IMR-90 (cell line): ENCODE results near the gene FAM118A. TPM values are rescaled to one million over a fixed set of nuclear protein-coding genes. Genes with fewer than 3 reads are reported as not detected.

Source experiments
- ATAC-seq: fragments of 200-7000 bp; cut with Tn5 transposase; 2 replicates; pipeline ENCODE4 v1.9.1; 2020; ENCODE audit warnings: low read depth, mild to moderate bottlenecking, moderate library complexity
- BruUV-seq: library from RNA; stranded (reverse); fragments of 400-500 nt; replicated peaks from 2 replicates; lab custom pipeline; 2021; lab: Mats Ljungman, UMichigan
- CTCF ChIA-PET: fragments of 300-600 bp; formaldehyde crosslinking; extraction: SDS; loops from one replicate; lab custom pipeline; 2021; ENCODE audit warnings: antibody characterized with exemption; lab: Yijun Ruan, JAX
- POLR2A ChIA-PET: fragments of 300-600 bp; sonication (Branson Sonifier 250); formaldehyde crosslinking; loops from one replicate; lab custom pipeline; 2022; ENCODE audit warnings: antibody characterized with exemption; ENCODE audit not compliant: unreplicated experiment; lab: Charles Lee
- DNase-seq: peaks from one replicate; pipeline ENCODE4 v3.0.0; 2013
- H2AFZ ChIP-seq: replicated peaks from 2 replicates; pipeline ENCODE3; 2013; ENCODE audit warnings: low read length, mild to moderate bottlenecking; ENCODE audit not compliant: poor library complexity
- H2AK5ac ChIP-seq: 2 replicates; pipeline ENCODE4 v1.6.1; 2013; ENCODE audit warnings: low read depth, low read length, inconsistent platforms
- H2AK9ac ChIP-seq: replicated peaks from 2 replicates; pipeline ENCODE3; 2013; ENCODE audit warnings: mild to moderate bottlenecking, low read depth, low read length, moderate library complexity; ENCODE audit not compliant: poor library complexity
- H2BK120ac ChIP-seq: 2 replicates; pipeline ENCODE4 v1.6.1; 2013; ENCODE audit warnings: low read depth, low read length, inconsistent platforms
- H2BK15ac ChIP-seq: 3 replicates; pipeline ENCODE4 v1.6.1; 2013; ENCODE audit warnings: low read depth, low read length, inconsistent platforms
- H2BK20ac ChIP-seq: 2 replicates; pipeline ENCODE4 v1.6.1; 2013; ENCODE audit warnings: low read depth, mild to moderate bottlenecking, inconsistent platforms, low read length, moderate library complexity
- H2BK5ac ChIP-seq: 2 replicates; pipeline ENCODE4 v1.6.1; 2013; ENCODE audit warnings: mild to moderate bottlenecking, low read depth, low read length, inconsistent platforms; ENCODE audit not compliant: poor library complexity, severe bottlenecking
- H3K14ac ChIP-seq: replicated peaks from 2 replicates; pipeline ENCODE4 v1.6.1; 2013; ENCODE audit warnings: low read depth, low read length, inconsistent platforms
- H3K18ac ChIP-seq: 2 replicates; pipeline ENCODE4 v1.6.1; 2013; ENCODE audit warnings: low read depth, low read length, control low read depth
- H3K23ac ChIP-seq: 2 replicates; pipeline ENCODE4 v1.6.1; 2013; ENCODE audit warnings: low read depth, low read length, inconsistent platforms
- H3K27ac ChIP-seq: 2 replicates; pipeline ENCODE4 v1.5.1; 2013; ENCODE audit warnings: mild to moderate bottlenecking, control low read depth, low read length; ENCODE audit not compliant: insufficient read depth
- H3K27me3 ChIP-seq: 2 replicates; pipeline ENCODE4 v1.6.1; 2013; ENCODE audit warnings: low read length; ENCODE audit not compliant: control insufficient read depth, insufficient read depth
- H3K36me3 ChIP-seq: 2 replicates; pipeline ENCODE4 v1.6.1; 2013; ENCODE audit warnings: low read length, mixed read lengths; ENCODE audit not compliant: control insufficient read depth, insufficient read depth
- H3K4ac ChIP-seq: 2 replicates; pipeline ENCODE4 v1.6.1; 2013; ENCODE audit warnings: low read depth, low read length, inconsistent platforms
- H3K4me1 ChIP-seq: 2 replicates; pipeline ENCODE4 v1.6.1; 2013; ENCODE audit warnings: low read length, mixed read lengths; ENCODE audit not compliant: control insufficient read depth, insufficient read depth
- H3K4me2 ChIP-seq: 2 replicates; pipeline ENCODE4 v1.6.1; 2013; ENCODE audit warnings: low read depth, mild to moderate bottlenecking, control low read depth, low read length, moderate library complexity
- H3K4me3 ChIP-seq: 2 replicates; pipeline ENCODE4 v1.5.1; 2013; ENCODE audit warnings: low read depth, mild to moderate bottlenecking, control low read depth, low read length, moderate library complexity; ENCODE audit not compliant: insufficient read depth
- H3K56ac ChIP-seq: 2 replicates; pipeline ENCODE4 v1.6.1; 2013; ENCODE audit warnings: low read length, inconsistent platforms; ENCODE audit not compliant: insufficient read depth; ENCODE audit errors: extremely low read depth
- H3K79me1 ChIP-seq, 2 experiments: 2 replicates each; pipeline ENCODE4 v1.6.1; 2013; ENCODE audit warnings: low read length in 2 of 2, inconsistent platforms in 1 of 2, low read depth in 1 of 2
- H3K9ac ChIP-seq: 2 replicates; pipeline ENCODE4 v1.6.1; 2013; ENCODE audit warnings: low read depth, low read length, control low read depth
- H3K9me1 ChIP-seq: 2 replicates; pipeline ENCODE4 v1.6.1; 2013; ENCODE audit warnings: low read length, inconsistent platforms; ENCODE audit not compliant: insufficient read depth
- H3K9me3 ChIP-seq: 2 replicates; pipeline ENCODE4 v1.6.1; 2013; ENCODE audit warnings: low read length; ENCODE audit not compliant: control insufficient read depth, insufficient read depth
- H4K20me1 ChIP-seq: 2 replicates; pipeline ENCODE4 v1.6.1; 2013; ENCODE audit warnings: low read length, inconsistent platforms; ENCODE audit not compliant: insufficient read depth
- H4K5ac ChIP-seq: 2 replicates; pipeline ENCODE4 v1.6.1; 2013; ENCODE audit warnings: mild to moderate bottlenecking, low read depth, low read length, control low read depth
- H4K8ac ChIP-seq, 2 experiments: 2 replicates each; pipeline ENCODE4 v1.6.1; 2013; ENCODE audit warnings: low read depth in 2 of 2, low read length in 2 of 2, control low read depth in 1 of 2, inconsistent platforms in 1 of 2
- H4K91ac ChIP-seq: 2 replicates; pipeline ENCODE4 v1.6.1; 2013; ENCODE audit warnings: low read depth, low read length, inconsistent platforms; ENCODE audit not compliant: insufficient read depth
- BHLHE40 ChIP-seq: fragments of 150-350 bp; IDR thresholded peaks from 2 replicates; pipeline ENCODE4 v1.6.1; 2016; ENCODE audit warnings: mild to moderate bottlenecking, low read depth, low read length
- CTCF ChIP-seq: conservative IDR thresholded peaks from 2 replicates; pipeline ENCODE4 v1.5.1; 2012; ENCODE audit warnings: mild to moderate bottlenecking, low read depth, low read length, improper control_type of control experiment
- FOS ChIP-seq: fragments of 150-350 bp; IDR thresholded peaks from 2 replicates; pipeline ENCODE4 v1.6.1; 2016; ENCODE audit warnings: low read depth, low read length
- MAFK ChIP-seq: IDR thresholded peaks from 2 replicates; pipeline ENCODE4 v1.6.1; 2012; ENCODE audit warnings: low read depth, low read length, improper control_type of control experiment
- MAZ ChIP-seq: IDR thresholded peaks from 2 replicates; pipeline ENCODE4 v1.6.1; 2012; ENCODE audit warnings: low read depth, mild to moderate bottlenecking, low read length, improper control_type of control experiment, moderate library complexity, borderline replicate concordance
- MXI1 ChIP-seq: IDR thresholded peaks from 2 replicates; pipeline ENCODE4 v1.6.1; 2012; ENCODE audit warnings: low read depth, mild to moderate bottlenecking, low read length, moderate library complexity, borderline replicate concordance
- NFE2L2 ChIP-seq: fragments of 150-350 bp; IDR thresholded peaks from 2 replicates; pipeline ENCODE4 v1.6.1; 2016; ENCODE audit warnings: low read depth, mild to moderate bottlenecking, low read length
- POLR2A ChIP-seq: IDR thresholded peaks from 2 replicates; pipeline ENCODE4 v1.6.1; 2012; ENCODE audit warnings: mild to moderate bottlenecking, low read depth, low read length
- RFX5 ChIP-seq: IDR thresholded peaks from 2 replicates; pipeline ENCODE4 v1.8.0; 2012; ENCODE audit warnings: low read depth, mild to moderate bottlenecking, low read length, moderate library complexity
- SMC3 ChIP-seq: fragments of 150-350 bp; IDR thresholded peaks from 2 replicates; pipeline ENCODE4 v1.6.1; 2016; ENCODE audit warnings: low read depth, mild to moderate bottlenecking, antibody characterized with exemption, low read length, moderate library complexity
- USF2 ChIP-seq: fragments of 150-350 bp; IDR thresholded peaks from 2 replicates; pipeline ENCODE4 v1.6.1; 2017; ENCODE audit warnings: mild to moderate bottlenecking, antibody characterized with exemption, low read length, low read depth
- WGBS, 2 experiments: methylation state at CpG; one replicate each; pipeline versions ENCODE4 v1.1.5 to v1.1.7; 2013; ENCODE audit warnings: missing lambda C conversion rate in 2 of 2; ENCODE audit not compliant: insufficient read length in 1 of 2; ENCODE audit errors: extremely low coverage in 2 of 2; 5-methylcytosine and 5-hydroxymethylcytosine counted together
- dilution Hi-C: fragments of 300-500 bp; cut with HindIII; formaldehyde crosslinking; loops from one replicate; pipeline ENCODE4 v1.14.3; 2018; ENCODE audit warnings: low sequenced_read_pairs; ENCODE audit not compliant: unreplicated experiment
- in situ Hi-C: fragments of 300-500 bp; cut with MboI; formaldehyde crosslinking; loops from 3 replicates; pipeline ENCODE4 v1.14.3; 2019; ENCODE audit warnings: low sequenced_read_pairs, inconsistent platforms, mixed read lengths
- intact Hi-C: fragments of 100-400 bp; cut with micrococcal nuclease; formaldehyde crosslinking; loops from 2 replicates; pipeline ENCODE4 v1.10.0; 2022
- polyA plus RNA-seq, 3 experiments: library from polyadenylated mRNA; depleted of rRNA; stranded (reverse); fragments of >200 nt; gene quantifications; 2 replicates each; pipeline ENCODE4 v1.2.3, GENCODE V29; 2012; ENCODE audit warnings: low replicate concordance in 1 of 3
- total RNA-seq: library from RNA; depleted of rRNA; stranded (reverse); fragments of >200 nt; gene quantifications from 2 replicates; pipeline ENCODE4 v1.2.3, GENCODE V29; 2012
- TF ChIP-seq, protein P1 (sequence below): fragments of 150-350 bp; IDR thresholded peaks from 2 replicates; pipeline ENCODE4 v1.6.1; 2016; ENCODE audit warnings: low read depth, mild to moderate bottlenecking, low read length, moderate library complexity, borderline replicate concordance

The FAM118A gene
- total and polyA plus RNA-seq, 2 of the 4 experiments (the other 2 are of a cell fraction) = 20.6 to 95.6 TPM

DNA sequence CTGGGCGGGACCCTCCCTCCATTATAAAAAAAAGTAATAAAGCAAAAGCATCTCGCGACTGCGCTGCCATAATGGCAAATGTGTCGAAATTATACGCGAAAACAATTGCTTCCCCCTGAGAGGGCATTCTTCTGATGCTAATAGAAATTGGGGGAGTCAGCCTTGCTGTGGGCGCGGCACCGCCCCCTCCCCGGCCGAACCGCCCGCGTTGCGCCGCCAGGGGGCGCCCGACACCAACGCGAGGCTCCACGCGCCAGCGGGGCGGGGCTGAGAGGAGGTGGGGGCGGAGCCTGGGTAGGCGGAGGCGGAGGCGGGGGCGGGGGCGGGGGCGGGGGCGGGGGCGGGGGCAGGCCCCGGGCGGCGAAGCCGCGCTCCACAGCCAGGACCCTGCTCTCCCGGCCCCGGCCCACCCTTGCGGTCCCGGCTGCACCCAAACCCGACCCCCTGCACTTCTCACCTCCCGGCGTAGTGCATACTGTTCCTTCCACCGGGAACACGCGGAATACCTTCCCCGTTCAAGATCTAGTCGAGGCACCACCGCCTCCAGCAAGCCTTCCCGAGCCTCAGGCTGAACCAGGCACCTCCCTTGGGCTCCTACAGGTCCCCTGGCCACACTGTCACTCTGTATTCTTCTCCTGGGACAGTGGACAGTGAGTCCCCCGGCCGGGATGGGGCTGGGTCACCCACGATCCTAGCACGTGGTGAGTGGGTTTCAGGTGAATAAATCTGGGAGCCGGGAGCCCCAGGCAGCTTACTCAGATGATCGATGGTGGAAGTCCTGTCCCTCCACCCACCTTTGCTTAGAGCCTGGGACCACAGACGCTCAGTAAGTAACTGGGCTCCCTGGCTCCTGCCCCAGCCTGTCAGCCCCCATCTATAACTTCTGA is 40.5 kb upstream of the FAM118A start:
- Histone ChIP-seq H2BK15ac (peak overlapping the region; percentile 90; the same call in 1 of the 3 replicates), H4K91ac (peak overlapping the region; percentile 78), H2BK5ac (no peak overlapping the region), H2BK20ac (no peak overlapping the region), H2AK9ac (peak overlapping the region; percentile 92), H3K27ac (peak overlapping the region; percentile 54), H3K79me1 (no peaks in the 10 kb centered on the region), H3K27me3 (peaks cover 8% of the 10 kb centered on the region), H2AFZ (peak overlapping the region; percentile 96), H3K4me2 (peak overlapping the region; percentile 99), H4K20me1 (no peaks in the 10 kb centered on the region), H3K4me1 (peaks cover 9% of the 10 kb centered on the region), H3K4me3 (peak overlapping the region; percentile 86), H4K8ac (peak overlapping the region; percentile 70 to 86; a peak in 2 of 4 replicates), H3K18ac (peak overlapping the region; percentile 87), H3K4ac (peak overlapping the region; percentile 90), H3K56ac (peak overlapping the region; percentile 82; the same call in 1 of the 2 replicates), H3K14ac (peak overlapping the region; percentile 82; the same call in 1 of the 2 replicates), H3K9me3 (no peaks in the 10 kb centered on the region), H3K36me3 (no peaks in the 10 kb centered on the region), H3K9ac (peak overlapping the region; percentile 80), H3K23ac (peak overlapping the region; percentile 85; the same call in 1 of the 2 replicates), H3K9me1 (no peaks in the 10 kb centered on the region), H4K5ac (peak overlapping the region; percentile 83), H2BK120ac (peak overlapping the region; percentile 86; the same call in 1 of the 2 replicates), H2AK5ac (peak overlapping the region; percentile 62; the same call in 1 of the 2 replicates)
- DNase-seq (peak; percentile 53), ATAC-seq (peak; percentile 96)
- 4% methylated on average over 15 of the region's 60 CpGs; no CpG with 5 or more reads in 1 of the 2 experiments for WGBS, 2 experiments
- ChIA-PET POLR2A (no interaction called here), CTCF (interaction anchor here (1.0 kb wide), 1 partner anchor 225 kb away, joined by 3 read pairs; no protein-coding TSS in a partner anchor)
- in situ Hi-C loops = loop anchor here (5.0 kb wide), 2 partner anchors 163 to 283 kb away; no protein-coding TSS in a partner anchor
- BruUV-seq = no TSS peak
- intact Hi-C loops = loop anchor here (1.0 to 2.0 kb wide), 3 partner anchors 166 to 284 kb away; no protein-coding TSS in a partner anchor
- dilution Hi-C loops = no loop called here
- TF ChIP-seq, protein P1, sequence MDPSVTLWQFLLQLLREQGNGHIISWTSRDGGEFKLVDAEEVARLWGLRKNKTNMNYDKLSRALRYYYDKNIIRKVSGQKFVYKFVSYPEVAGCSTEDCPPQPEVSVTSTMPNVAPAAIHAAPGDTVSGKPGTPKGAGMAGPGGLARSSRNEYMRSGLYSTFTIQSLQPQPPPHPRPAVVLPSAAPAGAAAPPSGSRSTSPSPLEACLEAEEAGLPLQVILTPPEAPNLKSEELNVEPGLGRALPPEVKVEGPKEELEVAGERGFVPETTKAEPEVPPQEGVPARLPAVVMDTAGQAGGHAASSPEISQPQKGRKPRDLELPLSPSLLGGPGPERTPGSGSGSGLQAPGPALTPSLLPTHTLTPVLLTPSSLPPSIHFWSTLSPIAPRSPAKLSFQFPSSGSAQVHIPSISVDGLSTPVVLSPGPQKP = no peak
- no peak for TF ChIP-seq USF2
- no peak for TF ChIP-seq BHLHE40
- no peak for TF ChIP-seq RFX5
- TF ChIP-seq CTCF = peak; percentile 90
- TF ChIP-seq NFE2L2 = no peak
- TF ChIP-seq FOS = no peak
- no peak for TF ChIP-seq MAFK
- TF ChIP-seq MXI1 = 0 out of 2 replicates have a peak, but pooled peaks have one; percentile 8
- peak; percentile 97 for TF ChIP-seq MAZ
- no peak for TF ChIP-seq POLR2A
- peak; percentile 85 for TF ChIP-seq SMC3
